CD4-positive, alpha-beta memory T cell (primary cell): ENCODE data around the gene GLTPD2. TPM values are rescaled to one million over a fixed set of nuclear protein-coding genes. Genes with fewer than 3 reads are reported as not detected.
A peak's percentile ranks its signal among the peaks of the same experiment; 100 is the strongest.

Source experiments
- CTCF ChIA-PET: fragments of 350-600 bp; sonication (Branson Sonifier 250); formaldehyde crosslinking; loops from one replicate; lab custom pipeline; 2021; ENCODE audit warnings: inconsistent platforms; ENCODE audit not compliant: partially characterized antibody; lab: Charles Lee
- POLR2A ChIA-PET: fragments of 350-600 bp; sonication (Branson Sonifier 250); formaldehyde crosslinking; loops from one replicate; lab custom pipeline; 2021; ENCODE audit not compliant: partially characterized antibody; lab: Charles Lee
- DNase-seq, 5 donors: peaks; one replicate each; pipeline versions ENCODE4 v3.0.0 to v3.0.0-alpha.2; 2020 to 2022; ENCODE audit warnings: mixed read lengths in 1 of 5
- H3K27ac ChIP-seq: one replicate; pipeline ENCODE4 v1.7.0; 2013; ENCODE audit warnings: low read depth, low read length
- H3K27me3 ChIP-seq: 2 replicates; pipeline ENCODE4 v1.7.0; 2013; ENCODE audit warnings: mild to moderate bottlenecking, low read length, moderate library complexity; ENCODE audit not compliant: insufficient read depth
- H3K36me3 ChIP-seq: 2 replicates; pipeline ENCODE4 v1.7.0; 2013; ENCODE audit warnings: mild to moderate bottlenecking, low read length, moderate library complexity; ENCODE audit not compliant: insufficient read depth
- H3K4me1 ChIP-seq: 2 replicates; pipeline ENCODE4 v1.7.0; 2013; ENCODE audit warnings: mild to moderate bottlenecking, low read length, moderate library complexity; ENCODE audit not compliant: insufficient read depth
- H3K4me3 ChIP-seq, 2 donors: one replicate each; pipeline ENCODE4 v1.7.0; 2013; ENCODE audit warnings: low read length in 2 of 2, mild to moderate bottlenecking in 1 of 2
- H3K9me3 ChIP-seq, 2 donors: one replicate each; pipeline ENCODE4 v1.7.0; 2013; ENCODE audit warnings: low read length in 2 of 2, control low read depth in 1 of 2; ENCODE audit not compliant: control insufficient read depth in 1 of 2
- H3K27ac Mint-ChIP-seq, 7 donors: one replicate each; pipeline ENCODE4 v1.8.0; 2020 to 2021; ENCODE audit warnings: mixed read lengths in 7 of 7, mild to moderate bottlenecking in 6 of 7, inconsistent platforms in 3 of 7, moderate library complexity in 3 of 7
- H3K27me3 Mint-ChIP-seq, 2 donors: one replicate each; pipeline ENCODE4 v1.8.0; 2020 to 2021; ENCODE audit warnings: mixed read lengths in 2 of 2
- H3K36me3 Mint-ChIP-seq, 2 donors: one replicate each; pipeline ENCODE4 v1.8.0; 2020 to 2021; ENCODE audit warnings: mixed read lengths in 2 of 2, inconsistent platforms in 1 of 2, mild to moderate bottlenecking in 1 of 2
- H3K4me1 Mint-ChIP-seq, 4 donors: one replicate each; pipeline ENCODE4 v1.8.0; 2020 to 2021; ENCODE audit warnings: mixed read lengths in 4 of 4, mild to moderate bottlenecking in 1 of 4
- H3K4me3 Mint-ChIP-seq, 8 donors: one replicate each; pipeline ENCODE4 v1.8.0; 2020 to 2021; ENCODE audit warnings: mixed read lengths in 8 of 8, mild to moderate bottlenecking in 7 of 8, moderate library complexity in 6 of 8, inconsistent platforms in 3 of 8
- H3K9me3 Mint-ChIP-seq, 8 donors: one replicate each; pipeline ENCODE4 v1.8.0; 2020 to 2021; ENCODE audit warnings: mixed read lengths in 8 of 8, mild to moderate bottlenecking in 5 of 8, inconsistent platforms in 3 of 8, moderate library complexity in 1 of 8
- intact Hi-C: fragments of 100-400 bp; cut with micrococcal nuclease; formaldehyde crosslinking; loops from one replicate; pipeline ENCODE4 v1.15.1; 2023
- polyA plus RNA-seq, 2 donors: library from polyadenylated mRNA; unstranded; fragments of 300-500 nt; fragmentation: Illumina TruSeq; gene quantifications; one replicate each; pipeline ENCODE4 v1.2.3, GENCODE V29; 2021
- total RNA-seq, 2 experiments: library from RNA; stranded (reverse); gene quantifications; one replicate each; pipeline ENCODE4 v1.2.3, GENCODE V29; 2021

The GLTPD2 gene
- total and polyA plus RNA-seq, 4 experiments from 2014 or later = not detected

GRCh38 chr17:4769628-4770027 is 19.1 kb upstream of the GLTPD2 start:
- no peak overlapping the region for H3K4me3 Mint-ChIP-seq
- Histone ChIP-seq H3K4me3 (no peak overlapping the region), H3K27me3 (no peaks in the 10 kb centered on the region), H3K4me1 (peaks cover 7% of the 10 kb centered on the region), H3K9me3 (no peaks in the 10 kb centered on the region), H3K27ac (no peak overlapping the region), H3K36me3 (no peaks in the 10 kb centered on the region)
- H3K4me1 Mint-ChIP-seq = peaks cover 7 to 15% (median 9%) of the 10 kb centered on the region in 4 donors
- no peaks in the 10 kb centered on the region for H3K36me3 Mint-ChIP-seq
- CTCF ChIA-PET = no interaction called here
- H3K9me3 Mint-ChIP-seq = no peaks in the 10 kb centered on the region
- intact Hi-C loops = no loop called here
- H3K27ac Mint-ChIP-seq = no peak overlapping the region
- DNase-seq = no peak
- POLR2A ChIA-PET = no interaction called here
- peaks cover 2 to 7% of the 10 kb centered on the region in 2 donors for H3K27me3 Mint-ChIP-seq

- CTCF ChIA-PET = interaction anchor here (2.1 kb wide), 1 partner anchor 19 kb away, joined by 8 read pairs; no protein-coding TSS in a partner anchor
- intact Hi-C loops = no loop called here
- peaks cover 7 to 15% (median 9%) of the 10 kb centered on the region in 4 donors for H3K4me1 Mint-ChIP-seq
Observed at GRCh38 chr17:4771519-4772234, 17.1 kb upstream of the GLTPD2 start, which contains the start of gene TM4SF5. TM4SF5 (plus strand) TSS chr17:4771886; CDS start chr17:4771923, 37 bp downstream.

GRCh38 chr17:4772235-4772613 is 16.5 kb upstream of the GLTPD2 start:
- ChIA-PET POLR2A (interaction anchor here (1.0 to 2.1 kb wide), 2 partner anchors 17 to 128 kb away, joined by 4 to 9 read pairs; partner anchors contain the start of genes C17orf107 and GLTPD2), CTCF (interaction anchor here (2.1 kb wide), 1 partner anchor 18 kb away, joined by 8 read pairs; no protein-coding TSS in a partner anchor)
- Histone ChIP-seq H3K36me3 (no peaks in the 10 kb centered on the region), H3K4me3 (no peak overlapping the region), H3K9me3 (no peaks in the 10 kb centered on the region), H3K27ac (no peak overlapping the region), H3K4me1 (peaks cover 7% of the 10 kb centered on the region), H3K27me3 (no peaks in the 10 kb centered on the region)
- no peak for DNase-seq
- H3K4me1 Mint-ChIP-seq = peaks cover 7 to 15% (median 9%) of the 10 kb centered on the region in 4 donors
- no peaks in the 10 kb centered on the region for H3K9me3 Mint-ChIP-seq
- H3K27me3 Mint-ChIP-seq = peaks cover 1 to 7% of the 10 kb centered on the region in 2 donors
- no peak overlapping the region for H3K4me3 Mint-ChIP-seq
- intact Hi-C loops = no loop called here
- no peak overlapping the region for H3K27ac Mint-ChIP-seq
- no peaks in the 10 kb centered on the region for H3K36me3 Mint-ChIP-seq

More at GRCh38 chr17:4771519-4772234, 17.1 kb upstream of the GLTPD2 start, which contains the start of gene TM4SF5:
- DNase-seq = no peak
- Histone ChIP-seq H3K27me3 (no peaks in the 10 kb centered on the region), H3K27ac (no peak within 1 kb of the TSS), H3K4me3 (no peak within 1 kb of the TSS), H3K4me1 (peaks cover 7% of the 10 kb centered on the region), H3K9me3 (no peaks in the 10 kb centered on the region), H3K36me3 (no peaks in the 10 kb centered on the region)
- H3K27ac Mint-ChIP-seq = peak within 1 kb of the TSS in 1 of 7 donors; percentile 62
- H3K27me3 Mint-ChIP-seq = peaks cover 1 to 7% of the 10 kb centered on the region in 2 donors
- H3K4me3 Mint-ChIP-seq = peak within 1 kb of the TSS in 2 of 8 donors; percentile 40 to 58
- no peaks in the 10 kb centered on the region for H3K36me3 Mint-ChIP-seq
- POLR2A ChIA-PET = interaction anchor here (0.6 to 2.1 kb wide), 3 partner anchors 18 to 274 kb away, joined by 4 to 9 read pairs (median 4); partner anchors contain the start of genes C17orf107 and GLTPD2
- H3K9me3 Mint-ChIP-seq = no peaks in the 10 kb centered on the region

GRCh38 chr17:4777969-4778760 is 10.6 kb upstream of the GLTPD2 start:
- Mint-ChIP-seq H3K27ac (no peak overlapping the region), H3K27me3 (peaks cover 21 to 23% of the 10 kb centered on the region in 2 donors), H3K4me1 (peaks cover 0 to 5% (median 2%) of the 10 kb centered on the region in 4 donors), H3K4me3 (no peak overlapping the region), H3K36me3 (no peaks in the 10 kb centered on the region), H3K9me3 (no peaks in the 10 kb centered on the region)
- no peaks in the 10 kb centered on the region for H3K36me3 ChIP-seq
- DNase-seq = no peak
- CTCF ChIA-PET = interaction anchor here (0.9 kb wide), 2 partner anchors 125 to 131 kb away, joined by 3 to 5 read pairs; partner anchors contain the start of gene CHRNE
- intact Hi-C loops = no loop called here
- peaks cover 6% of the 10 kb centered on the region for H3K27me3 ChIP-seq
- POLR2A ChIA-PET = no interaction called here
- no peak overlapping the region for H3K4me3 ChIP-seq
- no peak overlapping the region for H3K27ac ChIP-seq
- H3K4me1 ChIP-seq = no peaks in the 10 kb centered on the region
- H3K9me3 ChIP-seq = no peaks in the 10 kb centered on the region

- POLR2A ChIA-PET = interaction anchor here (1.9 kb wide), 1 partner anchor 9 kb away, joined by 6 read pairs; no protein-coding TSS in a partner anchor
- Mint-ChIP-seq H3K27me3 (peaks cover 31 to 32% of the 10 kb centered on the region in 2 donors), H3K36me3 (no peaks in the 10 kb centered on the region), H3K4me3 (no peak overlapping the region), H3K4me1 (peaks cover 1 to 7% (median 3%) of the 10 kb centered on the region in 4 donors), H3K27ac (no peak overlapping the region), H3K9me3 (no peaks in the 10 kb centered on the region)
- intact Hi-C loops = no loop called here
- Histone ChIP-seq H3K27ac (no peak overlapping the region), H3K4me1 (peaks cover 2% of the 10 kb centered on the region), H3K36me3 (no peaks in the 10 kb centered on the region), H3K9me3 (no peaks in the 10 kb centered on the region), H3K4me3 (no peak overlapping the region), H3K27me3 (peaks cover 19% of the 10 kb centered on the region)
- DNase-seq = no peak
- CTCF ChIA-PET = interaction anchor here (1.8 kb wide), 1 partner anchor 9 kb away, joined by 12 read pairs; the partner anchor contains the start of gene GLTPD2
Observed at GRCh38 chr17:4780325-4780955, 8.3 kb upstream of the GLTPD2 start.

GRCh38 chr17:4782652-4783051 is 6.1 kb upstream of the GLTPD2 start:
- Histone ChIP-seq H3K4me3 (no peak overlapping the region), H3K27ac (no peak overlapping the region), H3K4me1 (peaks cover 15% of the 10 kb centered on the region), H3K27me3 (peaks cover 31% of the 10 kb centered on the region), H3K36me3 (no peaks in the 10 kb centered on the region), H3K9me3 (no peaks in the 10 kb centered on the region)
- peak overlapping the region in 1 of 7 donors; percentile 13 for H3K27ac Mint-ChIP-seq
- intact Hi-C loops = no loop called here
- no peaks in the 10 kb centered on the region for H3K36me3 Mint-ChIP-seq
- H3K4me1 Mint-ChIP-seq = peaks cover 3 to 23% (median 10%) of the 10 kb centered on the region in 4 donors
- H3K27me3 Mint-ChIP-seq = peaks cover 48 to 50% of the 10 kb centered on the region in 2 donors
- no peak overlapping the region for H3K4me3 Mint-ChIP-seq
- no peak for DNase-seq
- CTCF ChIA-PET = interaction anchor here (1.1 kb wide), 1 partner anchor 73 kb away, joined by 3 read pairs; the partner anchor contains the start of gene ARRB2
- H3K9me3 Mint-ChIP-seq = no peaks in the 10 kb centered on the region
- POLR2A ChIA-PET = no interaction called here
